Measurements from ENCODE around the gene JAG1.

DNA sequence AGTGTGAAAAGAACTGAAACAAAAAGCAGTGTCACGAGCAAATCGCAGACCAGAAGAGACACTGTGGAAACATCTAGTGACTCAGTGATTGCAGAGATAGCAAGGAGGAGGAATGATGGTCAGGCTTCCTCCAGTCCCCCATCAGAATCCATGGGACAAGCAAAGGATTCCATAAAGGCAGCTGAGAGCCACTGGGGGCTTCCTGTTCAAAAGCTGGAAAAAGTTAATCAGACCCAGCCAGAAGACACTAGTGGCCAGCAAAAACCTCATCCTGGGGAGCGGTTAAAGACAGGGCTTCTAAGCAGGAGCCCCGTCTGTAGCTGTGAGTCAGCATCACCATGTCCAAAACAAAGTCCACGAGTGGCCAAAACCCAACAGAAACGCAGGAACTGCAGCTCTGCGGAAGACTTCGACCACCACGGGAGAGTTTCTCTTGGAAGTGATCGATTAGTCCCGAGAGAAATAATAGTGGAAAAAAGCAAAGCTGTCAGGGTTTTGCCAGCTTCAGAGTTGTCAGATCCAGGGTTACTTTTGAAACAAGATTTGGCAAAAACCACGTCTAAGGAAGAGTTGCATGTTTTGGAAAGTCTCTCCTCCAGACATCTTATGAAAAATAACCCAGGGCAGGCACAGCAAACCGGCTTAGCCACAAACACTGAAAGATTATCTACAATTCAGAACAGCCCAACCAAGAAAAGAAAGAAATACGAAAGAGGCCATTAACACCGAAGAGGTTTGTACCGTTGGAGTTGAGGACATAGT lies 51.0 kb downstream of the JAG1 start:
- TF ChIP-seq, protein P1, sequence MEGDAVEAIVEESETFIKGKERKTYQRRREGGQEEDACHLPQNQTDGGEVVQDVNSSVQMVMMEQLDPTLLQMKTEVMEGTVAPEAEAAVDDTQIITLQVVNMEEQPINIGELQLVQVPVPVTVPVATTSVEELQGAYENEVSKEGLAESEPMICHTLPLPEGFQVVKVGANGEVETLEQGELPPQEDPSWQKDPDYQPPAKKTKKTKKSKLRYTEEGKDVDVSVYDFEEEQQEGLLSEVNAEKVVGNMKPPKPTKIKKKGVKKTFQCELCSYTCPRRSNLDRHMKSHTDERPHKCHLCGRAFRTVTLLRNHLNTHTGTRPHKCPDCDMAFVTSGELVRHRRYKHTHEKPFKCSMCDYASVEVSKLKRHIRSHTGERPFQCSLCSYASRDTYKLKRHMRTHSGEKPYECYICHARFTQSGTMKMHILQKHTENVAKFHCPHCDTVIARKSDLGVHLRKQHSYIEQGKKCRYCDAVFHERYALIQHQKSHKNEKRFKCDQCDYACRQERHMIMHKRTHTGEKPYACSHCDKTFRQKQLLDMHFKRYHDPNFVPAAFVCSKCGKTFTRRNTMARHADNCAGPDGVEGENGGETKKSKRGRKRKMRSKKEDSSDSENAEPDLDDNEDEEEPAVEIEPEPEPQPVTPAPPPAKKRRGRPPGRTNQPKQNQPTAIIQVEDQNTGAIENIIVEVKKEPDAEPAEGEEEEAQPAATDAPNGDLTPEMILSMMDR (IDR thresholded peaks at IDR 0.05; ENCODE audit: poor library complexity, severe bottlenecking) = no peak
- TF ChIP-seq EZH2 (IDR thresholded peaks at IDR 0.05; ENCODE audit: borderline replicate concordance, insufficient read depth, low read length, poor library complexity, severe bottlenecking) (no peak), TAF1 (IDR thresholded peaks at IDR 0.05; ENCODE audit: low read depth) (no peak), MXI1 (conservative IDR thresholded peaks at IDR 0.05; ENCODE audit: poor library complexity, severe bottlenecking) (no peak), RAD21 (conservative IDR thresholded peaks at IDR 0.05) (no peak), POLR2AphosphoS5 (IDR thresholded peaks at IDR 0.05) (no peak), EP300 (conservative IDR thresholded peaks at IDR 0.05; ENCODE audit: poor library complexity, severe bottlenecking) (no peak)
- TF ChIP-seq, protein P2, sequence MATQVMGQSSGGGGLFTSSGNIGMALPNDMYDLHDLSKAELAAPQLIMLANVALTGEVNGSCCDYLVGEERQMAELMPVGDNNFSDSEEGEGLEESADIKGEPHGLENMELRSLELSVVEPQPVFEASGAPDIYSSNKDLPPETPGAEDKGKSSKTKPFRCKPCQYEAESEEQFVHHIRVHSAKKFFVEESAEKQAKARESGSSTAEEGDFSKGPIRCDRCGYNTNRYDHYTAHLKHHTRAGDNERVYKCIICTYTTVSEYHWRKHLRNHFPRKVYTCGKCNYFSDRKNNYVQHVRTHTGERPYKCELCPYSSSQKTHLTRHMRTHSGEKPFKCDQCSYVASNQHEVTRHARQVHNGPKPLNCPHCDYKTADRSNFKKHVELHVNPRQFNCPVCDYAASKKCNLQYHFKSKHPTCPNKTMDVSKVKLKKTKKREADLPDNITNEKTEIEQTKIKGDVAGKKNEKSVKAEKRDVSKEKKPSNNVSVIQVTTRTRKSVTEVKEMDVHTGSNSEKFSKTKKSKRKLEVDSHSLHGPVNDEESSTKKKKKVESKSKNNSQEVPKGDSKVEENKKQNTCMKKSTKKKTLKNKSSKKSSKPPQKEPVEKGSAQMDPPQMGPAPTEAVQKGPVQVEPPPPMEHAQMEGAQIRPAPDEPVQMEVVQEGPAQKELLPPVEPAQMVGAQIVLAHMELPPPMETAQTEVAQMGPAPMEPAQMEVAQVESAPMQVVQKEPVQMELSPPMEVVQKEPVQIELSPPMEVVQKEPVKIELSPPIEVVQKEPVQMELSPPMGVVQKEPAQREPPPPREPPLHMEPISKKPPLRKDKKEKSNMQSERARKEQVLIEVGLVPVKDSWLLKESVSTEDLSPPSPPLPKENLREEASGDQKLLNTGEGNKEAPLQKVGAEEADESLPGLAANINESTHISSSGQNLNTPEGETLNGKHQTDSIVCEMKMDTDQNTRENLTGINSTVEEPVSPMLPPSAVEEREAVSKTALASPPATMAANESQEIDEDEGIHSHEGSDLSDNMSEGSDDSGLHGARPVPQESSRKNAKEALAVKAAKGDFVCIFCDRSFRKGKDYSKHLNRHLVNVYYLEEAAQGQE (IDR thresholded peaks at IDR 0.05; ENCODE audit: borderline replicate concordance) = no peak

Measured in neural cell (in vitro differentiated cells).